IMR-90 (cell line): ENCODE measurements around the gene MAP3K1. TPM values are rescaled to one million over a fixed set of nuclear protein-coding genes. Genes with fewer than 3 reads are reported as not detected.
A peak's percentile ranks its signal among the peaks of the same experiment; 100 is the strongest.

Source experiments
- ATAC-seq: fragments of 200-7000 bp; cut with Tn5 transposase; 2 replicates; pipeline ENCODE4 v1.9.1; 2020; ENCODE audit warnings: low read depth, mild to moderate bottlenecking, moderate library complexity
- BruUV-seq: library from RNA; stranded (reverse); fragments of 400-500 nt; replicated peaks from 2 replicates; lab custom pipeline; 2021; lab: Mats Ljungman, UMichigan
- CTCF ChIA-PET: fragments of 300-600 bp; formaldehyde crosslinking; extraction: SDS; loops from one replicate; lab custom pipeline; 2021; ENCODE audit warnings: antibody characterized with exemption; lab: Yijun Ruan, JAX
- POLR2A ChIA-PET: fragments of 300-600 bp; sonication (Branson Sonifier 250); formaldehyde crosslinking; loops from one replicate; lab custom pipeline; 2022; ENCODE audit warnings: antibody characterized with exemption; ENCODE audit not compliant: unreplicated experiment; lab: Charles Lee
- DNase-seq: peaks from one replicate; pipeline ENCODE4 v3.0.0; 2013
- H2AFZ ChIP-seq: replicated peaks from 2 replicates; pipeline ENCODE3; 2013; ENCODE audit warnings: low read length, mild to moderate bottlenecking; ENCODE audit not compliant: poor library complexity
- H2AK5ac ChIP-seq: 2 replicates; pipeline ENCODE4 v1.6.1; 2013; ENCODE audit warnings: low read depth, low read length, inconsistent platforms
- H2AK9ac ChIP-seq: replicated peaks from 2 replicates; pipeline ENCODE3; 2013; ENCODE audit warnings: mild to moderate bottlenecking, low read depth, low read length, moderate library complexity; ENCODE audit not compliant: poor library complexity
- H2BK120ac ChIP-seq: 2 replicates; pipeline ENCODE4 v1.6.1; 2013; ENCODE audit warnings: low read depth, low read length, inconsistent platforms
- H2BK15ac ChIP-seq: 3 replicates; pipeline ENCODE4 v1.6.1; 2013; ENCODE audit warnings: low read depth, low read length, inconsistent platforms
- H2BK20ac ChIP-seq: 2 replicates; pipeline ENCODE4 v1.6.1; 2013; ENCODE audit warnings: low read depth, mild to moderate bottlenecking, inconsistent platforms, low read length, moderate library complexity
- H2BK5ac ChIP-seq: 2 replicates; pipeline ENCODE4 v1.6.1; 2013; ENCODE audit warnings: mild to moderate bottlenecking, low read depth, low read length, inconsistent platforms; ENCODE audit not compliant: poor library complexity, severe bottlenecking
- H3K14ac ChIP-seq: replicated peaks from 2 replicates; pipeline ENCODE4 v1.6.1; 2013; ENCODE audit warnings: low read depth, low read length, inconsistent platforms
- H3K18ac ChIP-seq: 2 replicates; pipeline ENCODE4 v1.6.1; 2013; ENCODE audit warnings: low read depth, low read length, control low read depth
- H3K23ac ChIP-seq: 2 replicates; pipeline ENCODE4 v1.6.1; 2013; ENCODE audit warnings: low read depth, low read length, inconsistent platforms
- H3K27ac ChIP-seq: 2 replicates; pipeline ENCODE4 v1.5.1; 2013; ENCODE audit warnings: mild to moderate bottlenecking, control low read depth, low read length; ENCODE audit not compliant: insufficient read depth
- H3K27me3 ChIP-seq: 2 replicates; pipeline ENCODE4 v1.6.1; 2013; ENCODE audit warnings: low read length; ENCODE audit not compliant: control insufficient read depth, insufficient read depth
- H3K36me3 ChIP-seq: 2 replicates; pipeline ENCODE4 v1.6.1; 2013; ENCODE audit warnings: low read length, mixed read lengths; ENCODE audit not compliant: control insufficient read depth, insufficient read depth
- H3K4ac ChIP-seq: 2 replicates; pipeline ENCODE4 v1.6.1; 2013; ENCODE audit warnings: low read depth, low read length, inconsistent platforms
- H3K4me1 ChIP-seq: 2 replicates; pipeline ENCODE4 v1.6.1; 2013; ENCODE audit warnings: low read length, mixed read lengths; ENCODE audit not compliant: control insufficient read depth, insufficient read depth
- H3K4me2 ChIP-seq: 2 replicates; pipeline ENCODE4 v1.6.1; 2013; ENCODE audit warnings: low read depth, mild to moderate bottlenecking, control low read depth, low read length, moderate library complexity
- H3K4me3 ChIP-seq: 2 replicates; pipeline ENCODE4 v1.5.1; 2013; ENCODE audit warnings: low read depth, mild to moderate bottlenecking, control low read depth, low read length, moderate library complexity; ENCODE audit not compliant: insufficient read depth
- H3K56ac ChIP-seq: 2 replicates; pipeline ENCODE4 v1.6.1; 2013; ENCODE audit warnings: low read length, inconsistent platforms; ENCODE audit not compliant: insufficient read depth; ENCODE audit errors: extremely low read depth
- H3K79me1 ChIP-seq, 2 experiments: 2 replicates each; pipeline ENCODE4 v1.6.1; 2013; ENCODE audit warnings: low read length in 2 of 2, inconsistent platforms in 1 of 2, low read depth in 1 of 2
- H3K9ac ChIP-seq: 2 replicates; pipeline ENCODE4 v1.6.1; 2013; ENCODE audit warnings: low read depth, low read length, control low read depth
- H3K9me1 ChIP-seq: 2 replicates; pipeline ENCODE4 v1.6.1; 2013; ENCODE audit warnings: low read length, inconsistent platforms; ENCODE audit not compliant: insufficient read depth
- H3K9me3 ChIP-seq: 2 replicates; pipeline ENCODE4 v1.6.1; 2013; ENCODE audit warnings: low read length; ENCODE audit not compliant: control insufficient read depth, insufficient read depth
- H4K20me1 ChIP-seq: 2 replicates; pipeline ENCODE4 v1.6.1; 2013; ENCODE audit warnings: low read length, inconsistent platforms; ENCODE audit not compliant: insufficient read depth
- H4K5ac ChIP-seq: 2 replicates; pipeline ENCODE4 v1.6.1; 2013; ENCODE audit warnings: mild to moderate bottlenecking, low read depth, low read length, control low read depth
- H4K8ac ChIP-seq, 2 experiments: 2 replicates each; pipeline ENCODE4 v1.6.1; 2013; ENCODE audit warnings: low read depth in 2 of 2, low read length in 2 of 2, control low read depth in 1 of 2, inconsistent platforms in 1 of 2
- H4K91ac ChIP-seq: 2 replicates; pipeline ENCODE4 v1.6.1; 2013; ENCODE audit warnings: low read depth, low read length, inconsistent platforms; ENCODE audit not compliant: insufficient read depth
- CEBPB ChIP-seq: IDR thresholded peaks from 2 replicates; pipeline ENCODE4 v1.6.1; 2012; ENCODE audit warnings: low read depth, low read length, improper control_type of control experiment
- CHD1 ChIP-seq: IDR thresholded peaks from 2 replicates; pipeline ENCODE4 v1.6.1; 2012; ENCODE audit warnings: low read depth, low read length, improper control_type of control experiment
- FOS ChIP-seq: fragments of 150-350 bp; IDR thresholded peaks from 2 replicates; pipeline ENCODE4 v1.6.1; 2016; ENCODE audit warnings: low read depth, low read length
- MAFK ChIP-seq: IDR thresholded peaks from 2 replicates; pipeline ENCODE4 v1.6.1; 2012; ENCODE audit warnings: low read depth, low read length, improper control_type of control experiment
- MXI1 ChIP-seq: IDR thresholded peaks from 2 replicates; pipeline ENCODE4 v1.6.1; 2012; ENCODE audit warnings: low read depth, mild to moderate bottlenecking, low read length, moderate library complexity, borderline replicate concordance
- POLR2A ChIP-seq: IDR thresholded peaks from 2 replicates; pipeline ENCODE4 v1.6.1; 2012; ENCODE audit warnings: mild to moderate bottlenecking, low read depth, low read length
- RFX5 ChIP-seq: IDR thresholded peaks from 2 replicates; pipeline ENCODE4 v1.8.0; 2012; ENCODE audit warnings: low read depth, mild to moderate bottlenecking, low read length, moderate library complexity
- WGBS, 2 experiments: methylation state at CpG; one replicate each; pipeline versions ENCODE4 v1.1.5 to v1.1.7; 2013; ENCODE audit warnings: missing lambda C conversion rate in 2 of 2; ENCODE audit not compliant: insufficient read length in 1 of 2; ENCODE audit errors: extremely low coverage in 2 of 2; 5-methylcytosine and 5-hydroxymethylcytosine counted together
- dilution Hi-C: fragments of 300-500 bp; cut with HindIII; formaldehyde crosslinking; loops from one replicate; pipeline ENCODE4 v1.14.3; 2018; ENCODE audit warnings: low sequenced_read_pairs; ENCODE audit not compliant: unreplicated experiment
- in situ Hi-C: fragments of 300-500 bp; cut with MboI; formaldehyde crosslinking; loops from 3 replicates; pipeline ENCODE4 v1.14.3; 2019; ENCODE audit warnings: low sequenced_read_pairs, inconsistent platforms, mixed read lengths
- intact Hi-C: fragments of 100-400 bp; cut with micrococcal nuclease; formaldehyde crosslinking; loops from 2 replicates; pipeline ENCODE4 v1.10.0; 2022
- polyA plus RNA-seq, 3 experiments: library from polyadenylated mRNA; depleted of rRNA; stranded (reverse); fragments of >200 nt; gene quantifications; 2 replicates each; pipeline ENCODE4 v1.2.3, GENCODE V29; 2012; ENCODE audit warnings: low replicate concordance in 1 of 3
- total RNA-seq: library from RNA; depleted of rRNA; stranded (reverse); fragments of >200 nt; gene quantifications from 2 replicates; pipeline ENCODE4 v1.2.3, GENCODE V29; 2012
- TF ChIP-seq, protein P1 (sequence below): conservative IDR thresholded peaks from 2 replicates; pipeline ENCODE4 v1.5.1; 2012; ENCODE audit warnings: mild to moderate bottlenecking, low read depth, low read length, improper control_type of control experiment
- TF ChIP-seq, protein P2 (sequence below): fragments of 150-350 bp; IDR thresholded peaks from 2 replicates; pipeline ENCODE4 v1.6.1; 2017; ENCODE audit warnings: mild to moderate bottlenecking, antibody characterized with exemption, low read length, low read depth

The MAP3K1 gene
- total and polyA plus RNA-seq, 2 of the 4 experiments (the other 2 are of a cell fraction): 3.8 to 18.8 TPM

- WGBS, 2 experiments: no CpG with 5 or more reads among the region's 2 CpGs
- in situ Hi-C loops: loop anchor here (25.0 kb wide), 1 partner anchor 1545 kb away; the partner anchor contains the start of gene PLK2
- BruUV-seq: no TSS peak
Measured at GRCh38 chr5:56917534-56917933, 102.2 kb downstream of the MAP3K1 start.

More at GRCh38 chr5:56917534-56917933, 102.2 kb downstream of the MAP3K1 start:
- no peak overlapping the region for H3K14ac ChIP-seq
- ChIA-PET CTCF (interaction anchor here (0.7 kb wide), 1 partner anchor 80 kb away, joined by 3 read pairs; no protein-coding TSS in a partner anchor), POLR2A (no interaction called here)
- H3K23ac ChIP-seq: no peak overlapping the region
- H3K18ac ChIP-seq: no peak overlapping the region
- no peaks in the 10 kb centered on the region for H3K9me1 ChIP-seq
- H3K4me1 ChIP-seq: no peaks in the 10 kb centered on the region
- no peaks in the 10 kb centered on the region for H4K20me1 ChIP-seq
- H3K9me3 ChIP-seq: no peaks in the 10 kb centered on the region
- H4K5ac ChIP-seq: no peak overlapping the region
- intact Hi-C loops (no loop called here), dilution Hi-C loops (no loop called here)
- H3K27ac ChIP-seq: no peak overlapping the region
- H3K79me1 ChIP-seq: peaks cover 6% of the 10 kb centered on the region in 2 experiments; a peak in 1 of 4 replicates
- ATAC-seq (0 out of 2 replicates have a peak, but pooled peaks have one; percentile 24), DNase-seq (no peak)
- H3K9ac ChIP-seq: no peak overlapping the region
- no peak overlapping the region for H3K4me2 ChIP-seq
- H2BK5ac ChIP-seq: no peak overlapping the region
- no peak overlapping the region for H2BK120ac ChIP-seq
- H3K4me3 ChIP-seq: no peak overlapping the region
- no peaks in the 10 kb centered on the region for H3K27me3 ChIP-seq
- no peak overlapping the region for H2AFZ ChIP-seq
- no peak overlapping the region for H4K8ac ChIP-seq
- no peak overlapping the region for H3K4ac ChIP-seq
- H3K36me3 ChIP-seq: peaks cover 5% of the 10 kb centered on the region
- H4K91ac ChIP-seq: no peak overlapping the region
- H2AK5ac ChIP-seq: no peak overlapping the region
- H3K56ac ChIP-seq: no peak overlapping the region
- no peak overlapping the region for H2BK20ac ChIP-seq
- H2BK15ac ChIP-seq: no peak overlapping the region
- H2AK9ac ChIP-seq: no peak overlapping the region
- TF ChIP-seq MAFK (no peak), CEBPB (no peak), RFX5 (no peak), CHD1 (no peak), POLR2A (no peak), MXI1 (no peak), FOS (no peak)
- TF ChIP-seq, protein P1, sequence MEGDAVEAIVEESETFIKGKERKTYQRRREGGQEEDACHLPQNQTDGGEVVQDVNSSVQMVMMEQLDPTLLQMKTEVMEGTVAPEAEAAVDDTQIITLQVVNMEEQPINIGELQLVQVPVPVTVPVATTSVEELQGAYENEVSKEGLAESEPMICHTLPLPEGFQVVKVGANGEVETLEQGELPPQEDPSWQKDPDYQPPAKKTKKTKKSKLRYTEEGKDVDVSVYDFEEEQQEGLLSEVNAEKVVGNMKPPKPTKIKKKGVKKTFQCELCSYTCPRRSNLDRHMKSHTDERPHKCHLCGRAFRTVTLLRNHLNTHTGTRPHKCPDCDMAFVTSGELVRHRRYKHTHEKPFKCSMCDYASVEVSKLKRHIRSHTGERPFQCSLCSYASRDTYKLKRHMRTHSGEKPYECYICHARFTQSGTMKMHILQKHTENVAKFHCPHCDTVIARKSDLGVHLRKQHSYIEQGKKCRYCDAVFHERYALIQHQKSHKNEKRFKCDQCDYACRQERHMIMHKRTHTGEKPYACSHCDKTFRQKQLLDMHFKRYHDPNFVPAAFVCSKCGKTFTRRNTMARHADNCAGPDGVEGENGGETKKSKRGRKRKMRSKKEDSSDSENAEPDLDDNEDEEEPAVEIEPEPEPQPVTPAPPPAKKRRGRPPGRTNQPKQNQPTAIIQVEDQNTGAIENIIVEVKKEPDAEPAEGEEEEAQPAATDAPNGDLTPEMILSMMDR: no peak
- TF ChIP-seq, protein P2, sequence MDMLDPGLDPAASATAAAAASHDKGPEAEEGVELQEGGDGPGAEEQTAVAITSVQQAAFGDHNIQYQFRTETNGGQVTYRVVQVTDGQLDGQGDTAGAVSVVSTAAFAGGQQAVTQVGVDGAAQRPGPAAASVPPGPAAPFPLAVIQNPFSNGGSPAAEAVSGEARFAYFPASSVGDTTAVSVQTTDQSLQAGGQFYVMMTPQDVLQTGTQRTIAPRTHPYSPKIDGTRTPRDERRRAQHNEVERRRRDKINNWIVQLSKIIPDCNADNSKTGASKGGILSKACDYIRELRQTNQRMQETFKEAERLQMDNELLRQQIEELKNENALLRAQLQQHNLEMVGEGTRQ: no peak
